Measurements from ENCODE around the gene GNG5. TPM values are rescaled to one million over a fixed set of nuclear protein-coding genes. Genes with fewer than 3 reads are reported as not detected.

Gene GNG5
- total and polyA plus RNA-seq, 12 donors: 34.0 to 172 (median 73.1) TPM

DNA sequence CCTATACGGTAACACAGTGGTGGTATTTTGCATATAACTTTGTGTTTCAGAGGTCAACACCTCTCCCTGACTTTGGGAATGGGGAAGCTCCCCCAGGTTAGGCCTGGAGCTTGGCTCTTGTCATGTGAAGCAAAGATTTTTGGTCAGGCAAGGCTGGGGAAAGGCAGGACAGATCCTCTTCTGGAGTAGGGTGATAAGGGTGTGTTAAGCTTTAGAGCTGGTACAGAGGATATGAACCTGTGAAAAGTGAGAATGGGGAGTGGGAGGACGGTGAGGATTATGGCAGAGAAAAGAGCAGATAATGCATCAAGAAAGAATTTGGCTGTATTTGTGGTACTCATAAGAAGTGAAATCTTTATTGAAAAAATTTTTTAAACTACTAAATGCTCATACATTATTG, 25.1 kb downstream of the GNG5 start:
- peaks cover 11% of the 10 kb centered on the region for H3K27me3 ChIP-seq
- H3K27ac ChIP-seq: no peak overlapping the region
- no peak overlapping the region for H3K4me3 ChIP-seq
- no peaks in the 10 kb centered on the region for H3K9me3 ChIP-seq (replicated peaks in 1 of 3)
- WGBS, 4 donors: 92 to 96% (median 94%) methylated on average over 2 of the region's 2 CpGs
- DNase-seq: no peak
- peaks cover 10 to 31% of the 10 kb centered on the region in 2 donors for H3K4me1 ChIP-seq (replicated peaks in 1 of 2)
- peaks cover 0 to 21% of the 10 kb centered on the region in 2 donors for H3K36me3 ChIP-seq (replicated peaks in 1 of 2)
- intact Hi-C loops (cut with DNase I): no loop called here
- TF ChIP-seq, protein P1, sequence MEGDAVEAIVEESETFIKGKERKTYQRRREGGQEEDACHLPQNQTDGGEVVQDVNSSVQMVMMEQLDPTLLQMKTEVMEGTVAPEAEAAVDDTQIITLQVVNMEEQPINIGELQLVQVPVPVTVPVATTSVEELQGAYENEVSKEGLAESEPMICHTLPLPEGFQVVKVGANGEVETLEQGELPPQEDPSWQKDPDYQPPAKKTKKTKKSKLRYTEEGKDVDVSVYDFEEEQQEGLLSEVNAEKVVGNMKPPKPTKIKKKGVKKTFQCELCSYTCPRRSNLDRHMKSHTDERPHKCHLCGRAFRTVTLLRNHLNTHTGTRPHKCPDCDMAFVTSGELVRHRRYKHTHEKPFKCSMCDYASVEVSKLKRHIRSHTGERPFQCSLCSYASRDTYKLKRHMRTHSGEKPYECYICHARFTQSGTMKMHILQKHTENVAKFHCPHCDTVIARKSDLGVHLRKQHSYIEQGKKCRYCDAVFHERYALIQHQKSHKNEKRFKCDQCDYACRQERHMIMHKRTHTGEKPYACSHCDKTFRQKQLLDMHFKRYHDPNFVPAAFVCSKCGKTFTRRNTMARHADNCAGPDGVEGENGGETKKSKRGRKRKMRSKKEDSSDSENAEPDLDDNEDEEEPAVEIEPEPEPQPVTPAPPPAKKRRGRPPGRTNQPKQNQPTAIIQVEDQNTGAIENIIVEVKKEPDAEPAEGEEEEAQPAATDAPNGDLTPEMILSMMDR (IDR thresholded peaks at IDR 0.05): no peak
- TF ChIP-seq POLR2A (IDR thresholded peaks at IDR 0.05): no peak

DNA sequence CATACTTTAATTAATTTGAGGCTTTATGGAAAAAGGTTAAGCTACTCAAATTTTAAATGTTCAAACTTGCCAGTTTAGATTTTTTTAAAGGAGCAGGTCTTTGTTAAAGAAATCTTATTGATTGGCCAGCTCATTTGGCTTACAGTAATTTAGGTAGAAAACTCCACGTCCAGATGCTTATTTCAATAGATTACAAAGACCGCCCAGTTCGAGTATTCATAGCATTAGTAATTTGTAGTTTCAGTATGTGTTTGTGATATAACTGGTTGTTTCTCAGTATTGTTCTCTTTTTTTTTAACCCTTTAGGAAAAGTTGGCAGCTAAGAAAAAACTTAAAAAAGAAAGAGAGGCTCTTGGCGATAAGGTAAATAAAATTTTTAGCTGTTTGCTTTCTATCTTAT, 25.7 kb downstream of the GNG5 start:
- peaks cover 0 to 21% of the 10 kb centered on the region in 2 donors for H3K36me3 ChIP-seq (replicated peaks in 1 of 2)
- WGBS, 4 donors: 86 to 91% (median 88%) methylated on average over 4 of the region's 4 CpGs
- TF ChIP-seq, protein P1 (IDR thresholded peaks at IDR 0.05): no peak
- no peak for TF ChIP-seq POLR2A (IDR thresholded peaks at IDR 0.05)
- DNase-seq: no peak
- intact Hi-C loops (cut with DNase I): no loop called here
- H3K9me3 ChIP-seq (replicated peaks in 1 of 3): no peaks in the 10 kb centered on the region
- peaks cover 13% of the 10 kb centered on the region for H3K27me3 ChIP-seq
- H3K27ac ChIP-seq: no peak overlapping the region
- H3K4me3 ChIP-seq: peak overlapping the region in 1 of 4 donors; percentile 72
- peaks cover 10 to 31% of the 10 kb centered on the region in 2 donors for H3K4me1 ChIP-seq (replicated peaks in 1 of 2)

DNA sequence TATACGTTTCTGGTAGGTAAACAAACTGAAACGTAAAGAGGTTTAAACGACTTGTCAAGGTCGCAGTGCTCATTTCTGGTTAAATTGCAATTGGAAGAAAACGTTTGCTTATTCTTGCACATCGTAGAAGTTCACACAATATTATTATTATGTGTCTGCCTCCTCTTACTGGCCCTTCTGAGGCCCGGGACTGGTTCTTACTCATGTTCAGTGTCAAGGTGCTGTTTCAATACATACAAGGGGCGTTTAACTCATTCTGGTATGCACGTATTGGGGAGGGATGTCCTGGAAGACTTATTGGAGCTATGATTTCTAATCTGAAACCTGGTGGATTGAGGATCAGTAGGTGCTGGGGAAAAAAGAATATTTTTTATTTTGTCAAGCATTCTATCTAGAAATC, 26.4 kb downstream of the GNG5 start:
- Histone ChIP-seq H3K4me1 (replicated peaks in 1 of 2) (peaks cover 10 to 31% of the 10 kb centered on the region in 2 donors), H3K27ac (peak overlapping the region in 1 of 5 donors; percentile 86), H3K9me3 (replicated peaks in 1 of 3) (no peaks in the 10 kb centered on the region), H3K36me3 (replicated peaks in 1 of 2) (peaks cover 0 to 21% of the 10 kb centered on the region in 2 donors), H3K27me3 (peaks cover 18% of the 10 kb centered on the region), H3K4me3 (peak overlapping the region; percentile 11 to 72 (median 50))
- intact Hi-C loops (cut with DNase I): no loop called here
- 4 to 6% (median 6%) methylated on average over 9 of the region's 9 CpGs for WGBS, 4 donors
- no peak for DNase-seq
- TF ChIP-seq, protein P1 (IDR thresholded peaks at IDR 0.05): no peak
- TF ChIP-seq POLR2A (IDR thresholded peaks at IDR 0.05): no peak

DNA sequence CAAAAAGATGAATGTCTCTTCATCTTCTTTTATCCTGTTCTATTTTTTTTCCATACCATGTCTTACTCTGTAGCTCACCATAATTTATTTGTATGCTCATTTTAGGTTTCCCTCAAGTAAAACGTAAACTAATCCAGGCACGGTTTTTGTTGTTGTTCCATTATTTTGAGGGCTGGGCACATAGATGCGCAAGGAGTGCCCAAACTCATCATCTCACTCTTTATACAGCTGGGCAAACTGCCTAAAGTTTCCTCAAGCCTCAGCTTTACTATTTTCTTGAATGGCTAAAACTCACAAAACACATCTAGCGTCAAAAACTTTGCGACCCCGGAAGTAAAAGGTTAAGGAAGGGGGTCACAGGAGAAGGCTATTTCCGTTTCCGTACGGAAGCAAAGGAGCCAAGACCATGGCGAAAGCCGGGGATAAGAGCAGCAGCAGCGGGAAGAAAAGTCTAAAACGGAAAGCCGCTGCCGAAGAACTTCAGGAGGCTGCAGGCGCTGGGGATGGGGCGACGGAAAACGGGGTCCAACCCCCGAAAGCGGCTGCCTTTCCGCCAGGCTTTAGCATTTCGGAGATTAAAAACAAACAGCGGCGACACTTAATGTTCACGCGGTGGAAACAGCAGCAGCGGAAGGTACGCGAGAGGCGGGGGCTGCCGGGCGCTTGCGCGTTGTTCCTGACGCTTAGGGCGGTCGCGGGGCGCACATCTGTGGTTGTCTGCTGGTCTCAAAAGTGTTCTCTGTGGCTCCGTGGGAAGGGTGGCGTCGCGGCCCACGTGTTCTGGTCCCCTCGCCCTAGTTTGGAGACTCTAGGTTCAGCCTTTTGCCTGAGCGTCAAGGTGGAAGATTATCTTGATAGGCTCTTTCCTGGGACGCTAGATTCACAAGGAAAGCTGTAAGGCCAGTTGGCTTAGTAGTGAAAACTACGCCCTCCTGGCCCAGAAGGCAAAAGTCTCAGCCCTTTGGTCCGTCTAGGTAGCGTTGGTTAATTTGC, 27.2 kb downstream of the GNG5 start, which contains the start of gene RPF1:
Gene RPF1 (plus strand): TSS at position 391 of the 993 bp plus-strand sequence. CDS start 16 bp downstream, at position 407.
- peak; percentile 35 to 57 for TF ChIP-seq POLR2A (IDR thresholded peaks at IDR 0.05)
- TF ChIP-seq, protein P1 (IDR thresholded peaks at IDR 0.05): no peak
- H3K9me3 ChIP-seq (replicated peaks in 1 of 3): no peaks in the 10 kb centered on the region
- peak; percentile 66 to 84 (median 76) for DNase-seq
- peak within 1 kb of the TSS in 4 of 5 donors; percentile 72 to 86 (median 77) for H3K27ac ChIP-seq
- WGBS, 4 donors: 5 to 6% (median 5%) methylated on average over 37 to 51 of the region's 51 CpGs
- H3K27me3 ChIP-seq: peaks cover 18% of the 10 kb centered on the region
- intact Hi-C loops (cut with DNase I): no loop called here
- H3K36me3 ChIP-seq (replicated peaks in 1 of 2): peaks cover 0 to 16% of the 10 kb centered on the region in 2 donors
- H3K4me1 ChIP-seq (replicated peaks in 1 of 2): peaks cover 10 to 31% of the 10 kb centered on the region in 2 donors
- peak within 1 kb of the TSS; percentile 11 to 72 (median 50) for H3K4me3 ChIP-seq

All from adrenal gland (tissue), 12 donors.